HEK293 (cell line): ENCODE results near the gene KPNA1.

Experiments used
- CTCF ChIA-PET: fragments of 350-600 bp; formaldehyde crosslinking; extraction: SDS; loops from one replicate; lab custom pipeline; 2021; ENCODE audit warnings: antibody characterized with exemption; lab: Yijun Ruan, JAX
- POLR2A ChIA-PET: fragments of 300-600 bp; formaldehyde crosslinking; extraction: SDS; loops from one replicate; lab custom pipeline; 2020; ENCODE audit warnings: antibody characterized with exemption, inconsistent platforms; lab: Yijun Ruan, JAX
- H3K27ac ChIP-seq: fragments of 200-500 bp; sonication (Bioruptor generic); 2 replicates; pipeline ENCODE4 v1.5.1; 2014; ENCODE audit warnings: low read depth, low read length, control low read depth, inconsistent platforms; ENCODE audit errors: extremely low read depth
- H3K36me3 ChIP-seq, 2 experiments: fragments of 200-500 bp in 1 of 2; sonication (Bioruptor generic) in 1 of 2; 1 replicate in 1 of 2; 2 replicates in 1 of 2; pipeline ENCODE4 v1.5.1; 2014 to 2017; ENCODE audit warnings: inconsistent platforms in 2 of 2, low read length in 2 of 2; ENCODE audit not compliant: control insufficient read depth in 2 of 2, insufficient read depth in 1 of 2
- H3K4me1 ChIP-seq: fragments of 200-500 bp; sonication (Bioruptor generic); 2 replicates; pipeline ENCODE4 v1.5.1; 2014; ENCODE audit warnings: mild to moderate bottlenecking, low read length, inconsistent platforms; ENCODE audit not compliant: control insufficient read depth, insufficient read depth
- H3K4me3 ChIP-seq: 2 replicates; pipeline ENCODE4 v1.5.1; 2011; ENCODE audit warnings: low read depth, mild to moderate bottlenecking, control low read depth, low read length, moderate library complexity
- H3K9me3 ChIP-seq: fragments of 200-500 bp; sonication (Bioruptor generic); 2 replicates; pipeline ENCODE4 v1.5.1; 2014; ENCODE audit warnings: low read depth, low read length, inconsistent platforms; ENCODE audit not compliant: control insufficient read depth, insufficient read depth
- ATF2 ChIP-seq: fragments of 450-650 bp; formaldehyde crosslinking; IDR thresholded peaks from 2 replicates; pipeline ENCODE4 v1.5.1; 2016; ENCODE audit warnings: missing biosample characterization, missing genetic modification characterization, low read depth
- KLF9 ChIP-seq: fragments of 450-650 bp; formaldehyde crosslinking; IDR thresholded peaks from 2 replicates; pipeline ENCODE4 v1.5.1; 2016; ENCODE audit warnings: missing biosample characterization, missing genetic modification characterization, low read depth
- PRDM1 ChIP-seq: fragments of 450-650 bp; formaldehyde crosslinking; IDR thresholded peaks from 2 replicates; pipeline ENCODE4; 2016; ENCODE audit warnings: missing biosample characterization, missing genetic modification characterization
- SCRT2 ChIP-seq: fragments of 450-650 bp; formaldehyde crosslinking; IDR thresholded peaks from 2 replicates; pipeline ENCODE4 v1.5.1; 2016; ENCODE audit warnings: missing biosample characterization, missing genetic modification characterization
- SP7 ChIP-seq: fragments of 450-650 bp; formaldehyde crosslinking; IDR thresholded peaks from 2 replicates; pipeline ENCODE4 v1.5.1; 2016; ENCODE audit warnings: missing biosample characterization, missing genetic modification characterization
- TCF7L2 ChIP-seq: IDR thresholded peaks from 2 replicates; pipeline ENCODE4 v1.6.1; 2011; ENCODE audit warnings: low read depth, mild to moderate bottlenecking, inconsistent platforms, low read length, moderate library complexity, borderline replicate concordance
- ZBTB10 ChIP-seq: fragments of 450-650 bp; formaldehyde crosslinking; IDR thresholded peaks from 2 replicates; pipeline ENCODE4 v1.5.1; 2016; ENCODE audit warnings: missing biosample characterization, missing genetic modification characterization
- ZNF155 ChIP-seq: fragments of 450-650 bp; formaldehyde crosslinking; IDR thresholded peaks from 2 replicates; pipeline ENCODE4 v1.5.1; 2016; ENCODE audit warnings: missing biosample characterization, missing genetic modification characterization
- ZNF211 ChIP-seq: fragments of 450-650 bp; formaldehyde crosslinking; IDR thresholded peaks from 2 replicates; pipeline ENCODE4 v1.5.1; 2016; ENCODE audit warnings: low read depth, missing biosample characterization, missing genetic modification characterization
- ZNF223 ChIP-seq: fragments of 450-650 bp; formaldehyde crosslinking; IDR thresholded peaks from 2 replicates; pipeline ENCODE4 v1.5.1; 2016; ENCODE audit warnings: missing biosample characterization, missing genetic modification characterization
- ZNF274 ChIP-seq, 2 experiments: fragments of 200-500 bp in 1 of 2; fragments of 450-650 bp in 1 of 2; sonication (Bioruptor generic) in 1 of 2; formaldehyde crosslinking in 1 of 2; IDR thresholded peaks; 2 replicates each; pipeline versions ENCODE4 v1.5.1 to v1.6.1; 2014 to 2016; ENCODE audit warnings: borderline replicate concordance in 1 of 2, inconsistent platforms in 1 of 2, low read length in 1 of 2, missing biosample characterization in 1 of 2, missing genetic modification characterization in 1 of 2
- ZNF473 ChIP-seq: fragments of 450-650 bp; formaldehyde crosslinking; IDR thresholded peaks from 2 replicates; pipeline ENCODE4 v1.5.1; 2017; ENCODE audit warnings: missing biosample characterization, missing genetic modification characterization
- ZNF48 ChIP-seq: fragments of 450-650 bp; formaldehyde crosslinking; IDR thresholded peaks from 2 replicates; pipeline ENCODE4 v1.5.1; 2016; ENCODE audit warnings: missing biosample characterization, missing genetic modification characterization
- ZNF510 ChIP-seq: fragments of 450-650 bp; formaldehyde crosslinking; IDR thresholded peaks from 2 replicates; pipeline ENCODE4 v1.5.1; 2018; ENCODE audit warnings: mild to moderate bottlenecking, missing genetic modification characterization, missing biosample characterization; ENCODE audit not compliant: insufficient replicate concordance
- ZNF623 ChIP-seq: fragments of 450-650 bp; formaldehyde crosslinking; IDR thresholded peaks from 2 replicates; pipeline ENCODE4 v1.5.1; 2016; ENCODE audit warnings: missing biosample characterization, missing genetic modification characterization
- ZNF654 ChIP-seq: fragments of 450-650 bp; formaldehyde crosslinking; IDR thresholded peaks from 2 replicates; pipeline ENCODE4 v1.5.1; 2016; ENCODE audit warnings: low read depth, missing biosample characterization, missing genetic modification characterization
- ZNF660 ChIP-seq: fragments of 450-650 bp; IDR thresholded peaks from 2 replicates; pipeline ENCODE4 v1.5.1; 2018; ENCODE audit warnings: missing biosample characterization, mild to moderate bottlenecking, missing genetic modification characterization
- ZNF830 ChIP-seq: fragments of 450-650 bp; IDR thresholded peaks from 2 replicates; pipeline ENCODE4 v1.5.0; 2018; ENCODE audit warnings: missing biosample characterization, missing genetic modification characterization, low read depth, mild to moderate bottlenecking, moderate library complexity
- ZSCAN4 ChIP-seq: fragments of 450-650 bp; formaldehyde crosslinking; IDR thresholded peaks from 2 replicates; pipeline ENCODE4 v1.5.1; 2017; ENCODE audit warnings: missing biosample characterization, missing genetic modification characterization

KPNA1 gene

GRCh38 chr3:122560680-122561079 is 45.9 kb upstream of the KPNA1 start:
- CTCF ChIA-PET = interaction anchor here (1.0 to 2.4 kb wide), 2 partner anchors 118 to 331 kb away, joined by 4 to 14 read pairs; no protein-coding TSS in a partner anchor
- no peak overlapping the region for H3K27ac ChIP-seq

GRCh38 chr3:122559906-122560305 is 45.2 kb upstream of the KPNA1 start:
- TF ChIP-seq ZNF48 (tag by site-specific recombination) (no peak), ZNF155 (no peak), ZNF510 (no peak), ZNF623 (tag by site-specific recombination) (no peak), ZSCAN4 (no peak), SP7 (tag by site-specific recombination) (no peak), ZNF223 (tag by site-specific recombination) (no peak), ZNF830 (no peak), ZNF274 (IDR thresholded peaks at IDR 0.05; ENCODE audit: low read length) (no peak), ZNF274 (tag by site-specific recombination; IDR thresholded peaks at IDR 0.05; ENCODE audit: borderline replicate concordance) (no peak), ZNF654 (tag by site-specific recombination) (no peak), KLF9 (tag by site-specific recombination) (no peak), TCF7L2 (no peak)
- Histone ChIP-seq H3K9me3 (no peaks in the 10 kb centered on the region), H3K36me3 (peaks cover 0 to 9% of the 10 kb centered on the region in 2 experiments; a peak in 1 of 3 replicates), H3K4me1 (no peaks in the 10 kb centered on the region), H3K4me3 (no peak overlapping the region), H3K27ac (no peak overlapping the region)
- ChIA-PET POLR2A (interaction anchor here (1.8 kb wide), 1 partner anchor 45 kb away, joined by 7 read pairs; the partner anchor contains the start of gene KPNA1), CTCF (interaction anchor here (0.6 to 2.4 kb wide), 2 partner anchors 119 to 277 kb away, joined by 5 to 14 read pairs; no protein-coding TSS in a partner anchor)

More at GRCh38 chr3:122560680-122561079, 45.9 kb upstream of the KPNA1 start:
- Histone ChIP-seq H3K4me3 (no peak overlapping the region), H3K4me1 (no peaks in the 10 kb centered on the region), H3K36me3 (peaks cover 0 to 4% of the 10 kb centered on the region in 2 experiments; a peak in 1 of 3 replicates), H3K9me3 (no peaks in the 10 kb centered on the region)
- POLR2A ChIA-PET = interaction anchor here (1.8 kb wide), 1 partner anchor 46 kb away, joined by 7 read pairs; the partner anchor contains the start of gene KPNA1
- 0 out of 2 replicates have a peak, but pooled peaks have one; percentile 13 for TF ChIP-seq PRDM1
- TF ChIP-seq ZNF660 (tag by site-specific recombination) = 0 out of 2 replicates have a peak, but pooled peaks have one; percentile 13
- TF ChIP-seq SCRT2 = peak; percentile 51; the same call in 1 of the 2 replicates
- no peak for TF ChIP-seq ZBTB10 (tag by site-specific recombination)
- TF ChIP-seq ZNF211 (tag by site-specific recombination) = no peak
- TF ChIP-seq ZNF654 (tag by site-specific recombination) = peak; percentile 49
- TF ChIP-seq ATF2 (tag by site-specific recombination) = peak; percentile 43; the same call in 1 of the 2 replicates
- TF ChIP-seq ZNF473 (tag by site-specific recombination) = no peak
